GM21619 (cell line): ENCODE results near the gene IQSEC2.

Source experiments
- ATAC-seq: cut with Tn5 transposase; IDR thresholded peaks from one replicate; pipeline ENCODE4 v1.9.1; 2021; ENCODE audit not compliant: unreplicated experiment

IQSEC2 gene

GRCh38 chrX:53268173-53268572 lies 13.2 kb downstream of the IQSEC2 start:
- no peak for ATAC-seq

- ATAC-seq = no peak
These were observed 14.5 kb downstream of the IQSEC2 start for GRCh38 chrX:53266914-53267313.

- no peak for ATAC-seq
These were observed 15.4 kb downstream of the IQSEC2 start for GRCh38 chrX:53265771-53266574.

- ATAC-seq = no peak
These were observed 17.7 kb downstream of the IQSEC2 start for GRCh38 chrX:53263597-53264094.

GRCh38 chrX:53262918-53263394 lies 18.4 kb downstream of the IQSEC2 start:
- no peak for ATAC-seq

- no peak for ATAC-seq
These were observed 19.0 kb downstream of the IQSEC2 start for GRCh38 chrX:53262189-53262917.

- ATAC-seq = no peak
These were observed 19.9 kb downstream of the IQSEC2 start for GRCh38 chrX:53261355-53261972.

GRCh38 chrX:53260836-53261235 lies 20.5 kb downstream of the IQSEC2 start:
- ATAC-seq = no peak

- no peak for ATAC-seq
These were observed 23.5 kb downstream of the IQSEC2 start for GRCh38 chrX:53257670-53258423.

- no peak for ATAC-seq
These were observed 24.2 kb downstream of the IQSEC2 start for GRCh38 chrX:53257166-53257565.

GRCh38 chrX:53256446-53257041 lies 24.8 kb downstream of the IQSEC2 start:
- no peak for ATAC-seq

- no peak for ATAC-seq
These were observed 25.6 kb downstream of the IQSEC2 start for GRCh38 chrX:53255738-53256191.

GRCh38 chrX:53254570-53255461 lies 26.6 kb downstream of the IQSEC2 start:
- no peak for ATAC-seq

GRCh38 chrX:53253293-53254020 lies 27.9 kb downstream of the IQSEC2 start:
- no peak for ATAC-seq

- no peak for ATAC-seq
These were observed 30.1 kb downstream of the IQSEC2 start for GRCh38 chrX:53251307-53251706.

GRCh38 chrX:53250556-53250955 lies 30.8 kb downstream of the IQSEC2 start:
- no peak for ATAC-seq

GRCh38 chrX:53249408-53250042 lies 31.9 kb downstream of the IQSEC2 start:
- ATAC-seq = no peak

GRCh38 chrX:53247928-53248327 lies 33.5 kb downstream of the IQSEC2 start:
- no peak for ATAC-seq
